ENCODE data around the gene KRT34.
"Not testable (repeated sequence)": the region's sequence is repeated elsewhere in the genome, so short reads cannot be mapped to it uniquely, and the experiment has no call there.

The KRT34 gene

DNA sequence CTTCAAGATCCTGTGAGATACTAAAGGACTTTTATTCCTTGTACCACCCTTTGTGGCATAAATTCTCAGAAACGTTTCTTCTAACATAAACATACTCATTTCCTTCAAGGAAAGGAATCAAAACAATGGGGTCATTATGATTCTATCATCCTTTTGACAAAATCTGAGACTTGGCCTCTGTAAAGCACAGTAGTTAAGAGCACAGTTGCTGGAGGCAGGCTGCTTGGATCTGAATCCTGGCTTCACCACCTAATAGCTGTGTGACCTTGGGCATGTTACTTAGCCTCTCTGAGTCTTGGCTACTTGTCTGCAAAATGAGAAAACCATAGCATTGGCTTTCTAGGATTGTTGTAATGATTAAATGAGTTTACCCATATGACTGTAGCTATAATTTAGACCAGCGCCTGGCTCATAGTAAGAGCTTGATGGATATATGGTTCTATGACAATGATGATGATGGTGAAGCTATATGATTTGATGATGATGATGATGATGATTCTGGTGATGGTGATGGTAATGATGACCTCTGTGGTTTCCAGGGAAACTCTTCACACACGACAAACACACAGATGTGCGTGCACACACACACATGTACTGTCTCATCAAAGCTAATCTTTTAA, 21.4 kb upstream of the KRT34 start:
- DNase-seq, result no peak

DNA sequence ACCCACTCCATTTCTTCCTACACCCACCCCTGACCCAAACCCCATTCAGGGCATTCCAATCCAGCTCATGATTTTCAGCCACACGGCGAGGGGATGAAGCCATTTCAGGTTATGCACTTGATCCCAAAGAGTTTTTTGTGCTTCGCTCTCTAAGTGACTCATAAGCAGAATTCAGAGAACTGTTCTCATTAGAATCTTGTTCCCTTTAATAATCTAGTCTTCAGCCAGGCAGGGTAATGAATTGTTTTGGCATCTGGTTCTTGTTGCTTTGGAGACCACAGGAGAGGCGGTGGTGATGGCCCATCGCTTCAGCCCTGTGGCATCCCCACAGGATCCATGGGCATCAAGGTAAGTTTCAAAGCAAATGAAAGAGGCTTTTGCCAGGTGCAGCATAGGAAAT, 20.1 kb upstream of the KRT34 start:
- no peak for DNase-seq

DNA sequence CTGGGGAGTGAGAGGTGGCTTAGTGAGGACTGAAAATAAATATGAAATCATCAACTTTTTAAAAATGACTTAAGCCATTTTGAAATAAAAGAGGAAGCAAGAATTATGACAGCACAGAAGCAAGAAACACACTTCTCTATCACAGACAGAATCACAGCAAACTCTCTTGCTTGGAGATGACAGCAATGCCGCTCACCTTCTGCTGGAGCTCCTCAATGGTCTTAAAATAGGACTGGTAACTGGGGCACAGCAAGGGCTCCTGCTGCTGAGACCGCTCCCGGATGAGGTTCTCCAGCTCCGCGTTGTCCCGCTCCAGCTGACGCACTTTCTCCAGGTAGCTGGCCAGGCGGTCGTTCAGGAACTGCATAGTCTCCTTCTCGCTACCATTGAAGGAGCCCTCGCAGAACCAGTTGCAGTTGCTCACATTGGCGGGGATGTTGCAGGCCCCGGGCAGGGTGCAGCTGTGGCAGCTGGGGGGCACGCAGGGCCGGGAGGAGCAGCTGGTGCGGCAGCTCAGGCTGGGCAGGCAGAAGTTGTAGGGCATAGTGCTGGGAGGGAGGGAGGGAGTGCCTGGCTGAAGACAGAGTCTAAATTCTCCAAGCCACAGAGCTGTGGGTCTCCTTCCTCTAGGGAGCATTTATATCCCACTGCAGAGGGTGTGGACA, 15.0 kb upstream of the KRT34 start, which contains the start of gene KRT31:
TSS of gene KRT31 (minus strand) at position 613 of the 665 bp plus-strand sequence. CDS start at position 544, 69 bp downstream.
- peak; percentile 48 for DNase-seq

DNA sequence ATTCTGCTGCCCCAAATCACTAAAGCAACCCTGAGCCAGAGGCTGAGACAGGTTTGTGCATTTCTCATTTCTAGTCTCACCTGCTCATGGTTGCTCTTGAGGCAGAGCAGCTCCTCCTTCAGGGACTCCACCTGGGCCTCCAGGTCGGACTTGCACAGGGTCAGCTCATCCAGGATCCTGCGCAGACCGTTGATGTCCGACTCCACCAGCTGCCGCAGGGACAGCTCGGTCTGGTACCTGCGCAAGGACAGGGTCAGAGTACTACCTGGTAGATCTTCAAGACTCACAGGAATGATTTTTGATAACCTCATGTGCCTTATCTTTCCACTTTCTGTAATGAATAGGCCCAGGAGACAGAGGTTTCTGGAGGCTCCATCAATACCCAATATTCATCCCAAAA, 14.2 kb upstream of the KRT34 start:
- no peak for DNase-seq

DNA sequence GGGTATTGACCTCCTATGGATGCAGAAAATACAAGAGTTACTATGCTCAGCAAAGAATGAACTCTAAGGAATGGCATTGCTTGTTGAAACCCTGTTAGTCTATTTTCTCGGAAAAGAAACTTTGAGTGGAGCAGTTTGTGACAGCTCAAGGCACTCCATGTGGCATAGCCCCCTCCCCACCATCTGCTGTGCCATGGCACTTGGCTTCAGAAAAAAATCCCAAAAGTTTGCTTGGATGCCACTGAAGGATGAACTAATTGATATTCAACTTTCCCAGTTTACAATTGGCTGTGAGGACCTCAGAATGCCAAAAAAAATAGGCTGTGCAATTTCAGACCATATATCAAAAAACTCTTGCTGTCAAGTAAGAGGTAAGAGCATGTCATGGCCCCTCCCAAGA, 13.5 kb upstream of the KRT34 start:
- no peak for DNase-seq

DNA sequence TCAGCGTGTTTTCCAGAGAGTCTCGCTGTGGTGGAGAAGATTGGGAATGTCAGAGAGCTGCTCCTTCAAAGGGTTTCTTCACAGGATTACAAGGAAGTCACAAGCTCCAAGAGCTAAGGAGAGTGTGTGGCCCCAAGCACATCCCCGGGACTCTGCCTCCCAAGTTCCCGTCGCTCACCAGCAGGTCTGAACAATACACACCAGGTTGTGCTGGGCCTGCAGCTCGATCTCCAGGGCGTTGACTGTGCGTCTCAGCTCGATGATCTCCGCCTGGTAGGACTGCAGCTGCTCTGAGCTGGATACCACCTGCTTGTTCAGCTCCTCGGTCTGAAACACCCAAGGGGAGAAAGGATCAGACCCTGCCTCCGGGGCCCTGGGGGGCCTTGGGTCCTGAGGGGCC, 12.9 kb upstream of the KRT34 start:
- DNase-seq, result not testable (repeated sequence)

DNA sequence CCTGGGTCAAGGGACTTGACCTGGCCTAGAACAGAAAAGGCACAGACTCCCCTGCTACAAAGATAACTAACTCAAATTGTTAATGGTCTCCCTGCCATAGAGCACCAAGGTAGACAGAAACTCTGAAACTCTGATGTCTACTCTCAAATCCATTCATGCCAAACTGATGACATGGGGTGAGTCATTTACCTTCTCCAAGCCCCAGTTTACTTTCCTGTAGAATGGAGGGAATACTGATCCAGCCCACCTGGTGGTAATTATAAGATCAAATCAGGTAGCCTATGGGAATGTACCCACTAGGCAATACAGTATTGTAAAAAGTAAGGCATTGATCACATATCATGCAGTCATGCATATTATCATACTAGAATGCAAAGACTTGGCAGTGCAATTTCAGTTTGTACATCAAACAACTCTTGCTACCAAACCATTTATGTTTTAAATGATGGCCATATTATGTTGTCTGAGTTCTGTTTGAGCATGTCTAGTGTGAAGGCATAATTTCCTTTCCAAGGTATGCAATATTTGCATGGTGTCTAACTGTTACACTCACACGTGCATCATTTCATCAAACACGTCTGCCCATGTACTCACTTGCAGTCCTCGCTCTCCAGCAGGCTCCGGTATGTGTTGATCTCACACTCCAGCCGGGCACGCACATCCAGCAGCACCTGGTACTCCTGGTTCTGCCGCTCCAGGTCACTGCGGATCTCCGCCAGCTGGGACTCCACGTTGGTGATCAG, 12.3 kb upstream of the KRT34 start:
- DNase-seq, result no peak

DNA sequence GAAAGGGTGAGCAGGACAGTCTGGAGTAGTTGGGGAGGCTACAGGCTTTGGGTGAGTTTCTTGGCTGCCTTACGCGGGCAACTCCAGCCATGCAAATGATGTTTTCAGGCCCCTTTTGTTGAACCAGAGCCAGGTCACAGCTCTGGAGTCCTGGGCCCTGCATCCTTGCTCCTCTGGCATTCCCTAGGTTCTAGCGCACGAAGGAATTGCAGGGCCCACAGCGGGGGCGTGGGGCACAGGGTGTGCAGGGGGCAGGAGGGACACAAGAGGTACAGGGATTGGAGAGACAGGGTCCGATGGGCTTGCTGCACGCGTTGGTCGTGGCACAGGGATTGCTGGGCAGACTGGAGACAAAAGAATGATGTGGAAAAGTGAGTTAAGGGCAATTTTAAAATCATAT, 11.7 kb upstream of the KRT34 start:
- DNase-seq, result no peak

DNA sequence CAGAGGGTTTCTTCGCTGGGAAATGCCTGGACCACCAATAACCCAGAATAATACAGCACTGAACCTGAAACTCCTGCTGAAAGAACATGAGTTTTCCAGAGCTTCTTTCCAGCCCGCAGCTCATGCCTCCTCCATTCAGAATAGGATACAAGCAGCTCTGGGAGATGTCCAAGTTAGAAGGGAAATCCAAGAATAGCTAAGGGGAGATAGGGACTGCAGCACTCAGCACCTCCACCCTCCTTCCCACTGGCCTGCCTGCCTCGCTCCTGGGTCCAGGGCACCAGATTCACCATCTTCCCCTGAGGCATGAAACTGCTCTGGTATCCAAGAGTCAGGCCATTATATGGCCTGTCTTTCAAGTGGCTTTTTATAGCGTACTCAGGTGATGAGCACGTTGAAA, 11.2 kb upstream of the KRT34 start:
- no peak for DNase-seq

DNA sequence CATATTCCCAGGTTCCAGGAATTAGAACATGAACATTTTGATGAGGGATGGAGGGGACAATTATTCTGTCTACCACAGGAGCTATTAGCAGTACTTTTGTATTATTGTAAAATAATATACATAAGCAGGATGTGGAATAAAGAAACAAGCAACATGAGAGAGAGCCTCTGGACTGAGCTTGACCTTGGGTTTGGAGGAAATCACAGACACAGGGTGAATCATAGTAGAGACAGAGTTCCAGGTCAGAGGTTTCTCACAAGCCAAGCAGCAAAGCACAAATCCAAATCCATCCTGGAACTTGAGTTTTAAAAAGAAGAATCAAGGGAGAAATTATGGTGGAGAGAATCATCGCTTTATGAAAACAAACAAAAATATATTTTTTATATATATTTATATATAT, 10.2 kb upstream of the KRT34 start:
- no peak for DNase-seq

DNA sequence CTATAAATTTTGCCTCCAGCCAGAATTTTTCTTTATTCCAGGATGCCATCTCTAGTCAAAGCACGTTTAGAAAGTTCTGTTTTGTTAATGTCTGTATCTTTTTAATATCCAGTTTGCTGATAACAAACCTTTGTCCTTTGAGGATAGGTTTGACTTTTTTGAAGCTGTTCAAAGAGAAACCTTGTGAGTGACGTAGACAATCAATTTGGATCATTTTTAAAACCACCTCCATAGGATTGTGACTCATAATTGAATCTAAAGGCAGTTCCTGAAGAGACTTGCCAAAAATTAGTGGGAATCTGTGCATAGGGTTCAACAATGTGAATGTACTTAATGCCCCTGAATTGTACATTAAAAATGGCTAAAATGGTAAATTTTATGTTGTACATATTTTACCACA, 9.4 kb upstream of the KRT34 start:
- no peak for DNase-seq

DNA sequence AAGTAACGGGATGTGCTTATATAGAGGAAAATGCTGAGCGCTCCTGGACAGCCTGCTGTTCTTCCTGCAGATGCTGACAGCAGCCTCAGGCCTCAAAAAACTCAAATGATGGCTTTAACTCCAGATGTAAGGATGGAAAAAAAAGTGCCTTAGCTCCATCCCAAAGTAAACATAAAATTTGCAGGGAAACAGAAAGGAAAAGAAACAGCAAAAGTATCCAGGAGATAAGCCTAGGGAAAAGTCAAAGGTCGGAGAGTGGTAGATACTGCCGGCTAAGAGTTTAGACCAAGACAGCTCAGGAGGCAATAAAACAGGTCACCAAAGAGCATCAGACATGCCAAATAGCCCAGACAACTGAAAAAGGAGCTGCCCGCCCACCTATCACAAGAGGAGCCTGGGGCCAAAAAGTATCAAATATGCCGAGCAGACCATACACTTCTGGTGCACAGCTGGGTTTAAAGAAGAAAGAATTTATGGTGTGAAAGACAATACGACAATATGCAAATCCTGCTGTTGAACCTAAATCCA, 8.4 kb upstream of the KRT34 start:
- DNase-seq, result no peak

DNA sequence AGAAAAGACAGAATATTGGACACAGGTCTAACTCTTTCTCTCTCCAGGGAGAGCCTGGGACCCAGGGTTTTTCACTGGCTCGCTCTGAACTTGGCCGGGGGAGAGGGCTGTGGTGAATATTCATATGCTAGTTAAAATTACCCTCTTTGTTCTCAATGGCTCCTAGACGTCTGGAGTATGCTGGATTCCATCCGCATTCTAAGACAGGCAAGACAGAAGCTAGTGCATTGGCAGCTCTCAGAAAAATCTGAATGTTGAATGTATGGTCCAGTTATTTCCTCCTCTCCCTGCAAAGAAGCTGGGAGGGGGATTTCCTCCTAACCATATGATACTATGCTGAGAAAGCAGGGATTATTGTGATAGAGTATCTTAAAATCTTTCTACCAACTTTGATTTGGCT, 5.6 kb upstream of the KRT34 start:
- no peak for DNase-seq

DNA sequence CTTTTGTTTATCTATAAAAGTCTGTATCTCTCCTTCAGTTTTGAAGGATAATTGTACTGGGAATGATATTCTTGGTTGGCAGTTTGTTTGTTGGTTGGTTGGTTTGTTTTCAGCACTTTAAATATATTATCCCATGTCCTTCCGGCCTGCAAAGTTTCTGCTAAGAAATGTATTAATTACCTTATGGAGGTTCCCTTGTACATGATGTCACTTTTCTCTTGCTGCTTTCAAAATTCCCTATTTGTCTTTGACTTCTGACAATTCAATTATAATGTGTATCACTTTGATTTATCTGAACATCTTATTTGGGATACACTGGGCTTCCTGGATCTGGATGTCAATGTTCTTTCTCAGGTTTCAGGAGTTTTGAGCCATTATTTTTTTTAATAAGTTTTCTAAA, 4.1 kb upstream of the KRT34 start:
- DNase-seq, result no peak

DNA sequence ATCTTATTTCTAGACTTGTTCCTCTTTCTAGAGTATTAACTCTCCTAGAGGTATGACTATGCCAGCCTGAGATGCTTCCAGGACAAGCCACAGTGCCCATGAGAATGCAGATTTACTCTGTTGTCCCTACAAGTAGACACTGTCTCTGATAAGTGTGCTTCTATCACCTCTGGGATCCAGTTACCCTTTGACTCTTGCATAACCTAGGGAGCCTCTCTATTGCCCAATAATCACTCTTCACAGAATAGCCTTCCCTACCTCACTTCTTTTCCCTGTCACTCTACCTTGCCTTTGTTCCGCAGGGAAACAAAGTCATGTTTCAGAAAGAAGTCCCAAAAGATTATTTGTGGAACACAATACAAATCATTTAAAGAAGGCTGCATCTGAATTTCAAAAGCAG, 1.6 kb upstream of the KRT34 start:
- no peak for DNase-seq

DNA sequence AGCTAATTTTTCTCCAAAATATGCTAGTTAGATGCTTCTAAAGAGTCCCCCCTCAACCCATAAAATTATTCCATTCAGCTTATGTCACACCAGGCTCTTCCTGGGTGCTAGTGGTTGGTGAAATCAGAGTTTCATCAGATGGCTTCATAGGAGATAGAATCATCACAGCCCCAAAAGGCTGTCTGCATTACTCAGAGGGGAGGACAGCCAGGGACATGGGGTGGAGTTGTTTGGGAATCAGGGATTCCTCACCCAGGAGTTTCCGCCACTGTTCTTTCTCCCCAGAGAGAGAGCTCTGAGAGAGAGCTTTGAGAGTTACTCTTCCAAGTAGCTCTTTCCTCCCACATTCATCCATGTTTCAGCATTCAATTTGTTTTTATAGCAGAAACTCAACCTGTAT, 288 bp upstream of the KRT34 start:
- no peak for DNase-seq

DNA sequence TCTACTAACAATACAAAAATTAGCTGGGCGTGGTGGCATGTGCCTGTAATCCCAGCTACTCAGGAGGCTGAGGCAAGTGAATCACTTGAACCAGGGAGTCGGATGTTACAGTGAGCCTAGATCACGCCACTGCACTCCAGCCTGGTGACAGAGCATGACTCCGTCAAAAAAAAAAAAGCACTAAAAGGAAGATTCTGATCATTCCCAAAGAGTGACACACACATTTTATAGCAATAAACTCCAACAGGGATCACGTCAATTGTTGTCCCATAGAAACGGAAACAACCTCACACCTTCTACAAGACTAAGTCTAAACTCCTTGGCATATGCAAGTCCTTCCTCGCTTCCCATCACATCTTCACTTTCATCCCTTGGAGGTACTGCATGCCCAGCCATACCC, 2.0 kb downstream of the KRT34 start:
- DNase-seq, result not testable (repeated sequence)

DNA sequence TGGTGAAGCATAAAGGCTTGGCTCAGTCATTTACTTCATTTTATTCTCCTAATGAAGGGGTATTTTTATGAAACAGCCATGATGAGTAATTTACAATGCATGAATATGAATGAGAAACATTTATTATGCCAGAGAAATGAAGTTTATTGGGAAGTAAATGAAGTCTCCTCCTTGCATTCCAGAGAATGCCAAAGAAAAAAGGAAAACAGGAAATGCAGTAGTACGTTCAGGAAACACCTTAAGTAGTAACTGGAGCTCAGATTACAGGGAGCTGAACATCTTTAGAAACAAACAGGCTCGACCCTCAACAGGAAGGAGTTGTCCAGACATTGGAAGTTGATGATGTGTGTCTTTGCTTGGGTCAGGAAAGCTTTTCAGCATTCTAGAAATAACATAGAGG, 4.6 kb downstream of the KRT34 start:
- DNase-seq, result no peak

DNA sequence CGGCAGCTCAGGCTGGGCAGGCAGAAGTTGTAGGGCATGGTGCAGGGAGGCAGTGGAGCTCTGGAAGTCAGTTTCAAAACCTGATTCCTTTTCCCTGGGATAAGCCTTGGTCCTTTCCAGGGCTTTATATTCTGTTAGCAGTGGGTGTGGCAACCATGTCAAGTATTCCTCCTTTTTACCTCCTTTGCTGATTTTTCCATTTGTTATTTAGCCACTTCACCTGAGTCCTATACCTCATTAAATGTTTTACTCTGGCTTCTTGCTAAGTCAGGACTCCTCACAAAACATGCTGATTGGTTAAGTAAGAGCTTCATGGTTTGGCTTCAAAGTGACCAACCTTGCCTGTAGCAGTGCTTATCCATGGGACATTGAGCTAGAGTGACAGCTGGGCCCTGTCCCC, 12.4 kb downstream of the KRT34 start, which contains the start of gene KRT33B:
TSS of gene KRT33B (minus strand) at position 101 of the 400 bp plus-strand sequence. CDS start at position 38, 63 bp downstream.
- no peak for DNase-seq

DNA sequence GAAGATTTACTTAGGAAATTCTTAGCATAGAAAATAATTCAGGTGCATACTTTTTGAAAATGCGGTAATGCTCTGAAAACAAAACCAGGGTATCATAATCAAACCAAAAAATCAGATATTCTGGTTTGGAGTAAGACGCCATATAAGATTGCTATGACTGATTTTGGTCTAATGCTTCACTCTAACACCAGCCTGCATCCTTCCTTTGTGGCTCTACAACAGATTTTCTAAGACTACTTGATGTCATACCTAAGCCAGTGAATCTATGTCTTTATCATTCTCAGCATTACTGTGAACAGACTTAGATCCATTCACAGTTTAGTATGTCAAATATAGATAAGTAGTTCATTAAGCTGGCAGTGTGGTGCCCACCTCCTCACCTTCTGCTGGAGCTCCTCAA, 13.1 kb downstream of the KRT34 start:
- no peak for DNase-seq

DNA sequence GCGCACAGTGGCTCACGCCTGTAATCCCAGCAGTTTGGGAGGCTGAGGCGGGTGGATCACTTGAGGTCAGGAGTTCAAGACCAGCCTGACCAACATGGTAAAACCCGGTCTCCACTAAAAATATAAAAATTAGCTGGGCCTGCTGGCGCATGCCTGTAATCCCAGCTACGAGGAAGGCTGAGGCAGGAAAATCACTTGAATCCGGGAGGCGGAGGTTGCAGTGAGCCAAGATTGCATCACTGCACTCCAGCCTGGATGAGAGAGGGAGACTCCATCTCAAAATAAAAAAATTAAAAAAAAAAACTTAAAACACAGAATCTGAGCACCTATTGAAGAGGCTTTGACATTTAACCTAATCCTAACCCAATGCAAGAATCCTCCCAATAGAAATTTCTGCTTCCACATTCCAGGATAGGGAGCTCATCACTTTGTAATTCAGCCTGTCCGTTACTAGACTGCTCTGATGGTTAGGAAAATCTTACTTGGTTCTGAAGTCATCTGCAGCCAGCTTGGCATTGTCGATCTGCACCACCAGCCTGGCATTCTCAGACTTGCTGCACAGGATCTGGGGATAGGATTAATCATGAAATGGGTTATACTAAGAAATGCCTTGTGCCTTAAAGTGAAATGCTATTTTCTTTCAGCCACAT, 14.6 kb downstream of the KRT34 start:
- no peak for DNase-seq

DNA sequence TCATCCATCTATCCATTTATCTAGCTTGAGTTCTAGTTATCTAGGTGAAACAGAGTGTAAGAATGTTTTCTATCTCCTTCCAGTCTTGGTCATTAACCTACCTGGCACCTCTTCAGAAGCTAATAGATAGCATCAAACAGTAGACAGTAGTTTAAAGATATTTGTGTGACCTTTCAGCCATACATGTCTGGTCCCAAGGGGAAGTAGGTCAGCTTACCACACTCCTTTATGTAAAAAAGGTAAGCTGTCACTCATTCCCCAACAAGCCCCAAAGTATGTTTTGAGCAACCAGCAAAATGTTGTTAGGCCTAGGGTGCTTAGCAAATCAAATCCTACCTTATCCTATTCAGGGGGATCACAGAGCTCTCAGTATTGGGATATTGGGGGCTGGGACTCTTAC, 16.0 kb downstream of the KRT34 start:
- no peak for DNase-seq

DNA sequence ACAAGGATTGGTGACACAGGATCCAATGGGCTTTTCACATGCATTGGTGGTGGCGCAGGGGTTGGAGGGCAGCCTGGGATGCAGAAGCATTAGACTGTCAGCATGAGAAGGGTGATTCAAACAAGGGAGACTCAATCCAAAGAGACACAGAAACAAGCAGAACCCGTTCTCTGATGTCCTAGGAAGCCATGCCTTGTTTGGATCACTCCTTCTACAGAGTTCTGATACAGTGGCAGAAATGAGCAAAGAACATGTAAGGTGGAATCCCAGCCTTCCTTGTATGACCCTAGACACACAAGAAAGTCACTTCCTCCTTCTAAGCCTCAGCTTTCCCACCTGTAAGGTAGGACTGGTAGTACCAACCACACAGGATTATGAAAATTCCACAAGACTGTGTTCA, 18.2 kb downstream of the KRT34 start:
- no peak for DNase-seq

All from right forelimb (tissue), 1 donor.